ENCODE results near the gene ITGA11. TPM values are rescaled to one million over a fixed set of nuclear protein-coding genes. Genes with fewer than 3 reads are reported as not detected.

The ITGA11 gene
- total RNA-seq, 3 donors from 2014 or later (not counting 1 experiment from before 2014, with no cell fraction given), result not detected

DNA sequence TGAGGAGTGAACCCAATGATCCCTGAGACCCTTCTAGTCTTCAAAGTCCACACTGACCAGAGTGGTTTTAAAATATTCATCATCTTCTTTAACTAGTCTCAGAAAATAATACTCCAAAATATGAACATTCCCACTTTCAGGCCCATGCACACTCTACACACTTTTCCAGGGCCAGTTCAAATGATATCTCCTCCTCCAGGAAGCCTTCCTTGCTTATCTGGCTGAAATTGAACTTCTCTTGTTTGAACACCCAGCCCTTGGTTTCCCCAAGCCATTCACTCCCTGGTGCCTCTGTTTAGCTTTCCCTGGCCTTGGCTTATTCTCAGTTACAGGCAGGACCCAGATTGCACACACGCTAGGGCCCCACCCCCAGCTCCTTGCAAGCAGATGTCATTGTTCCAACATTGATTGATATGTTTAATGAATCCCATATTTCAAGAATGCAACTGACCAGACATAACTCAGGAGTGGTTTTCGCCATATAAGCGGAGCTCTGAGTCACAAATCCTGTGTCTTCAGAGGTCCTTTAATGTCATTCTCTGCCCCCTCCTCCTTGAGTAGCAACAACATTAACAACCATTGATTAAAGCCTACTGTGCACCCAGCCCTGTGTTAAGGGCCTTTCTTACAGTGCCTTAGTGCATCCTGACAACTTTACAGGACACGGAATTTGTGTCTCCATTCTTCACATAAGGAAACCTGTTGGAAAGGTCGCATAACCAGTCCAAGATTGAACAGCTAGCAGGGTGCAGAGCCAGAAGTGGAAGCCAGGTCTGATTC is 2.1 kb downstream of the ITGA11 start:
- H3K36me3 Mint-ChIP-seq, result no peaks in the 10 kb centered on the region
- no peak overlapping the region for H3K4me3 Mint-ChIP-seq
- H3K27ac Mint-ChIP-seq, result no peak overlapping the region
- TF ChIP-seq, protein P1, sequence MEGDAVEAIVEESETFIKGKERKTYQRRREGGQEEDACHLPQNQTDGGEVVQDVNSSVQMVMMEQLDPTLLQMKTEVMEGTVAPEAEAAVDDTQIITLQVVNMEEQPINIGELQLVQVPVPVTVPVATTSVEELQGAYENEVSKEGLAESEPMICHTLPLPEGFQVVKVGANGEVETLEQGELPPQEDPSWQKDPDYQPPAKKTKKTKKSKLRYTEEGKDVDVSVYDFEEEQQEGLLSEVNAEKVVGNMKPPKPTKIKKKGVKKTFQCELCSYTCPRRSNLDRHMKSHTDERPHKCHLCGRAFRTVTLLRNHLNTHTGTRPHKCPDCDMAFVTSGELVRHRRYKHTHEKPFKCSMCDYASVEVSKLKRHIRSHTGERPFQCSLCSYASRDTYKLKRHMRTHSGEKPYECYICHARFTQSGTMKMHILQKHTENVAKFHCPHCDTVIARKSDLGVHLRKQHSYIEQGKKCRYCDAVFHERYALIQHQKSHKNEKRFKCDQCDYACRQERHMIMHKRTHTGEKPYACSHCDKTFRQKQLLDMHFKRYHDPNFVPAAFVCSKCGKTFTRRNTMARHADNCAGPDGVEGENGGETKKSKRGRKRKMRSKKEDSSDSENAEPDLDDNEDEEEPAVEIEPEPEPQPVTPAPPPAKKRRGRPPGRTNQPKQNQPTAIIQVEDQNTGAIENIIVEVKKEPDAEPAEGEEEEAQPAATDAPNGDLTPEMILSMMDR (IDR thresholded peaks at IDR 0.05), result no peak
- Histone ChIP-seq H3K9me3 (ENCODE audit: control insufficient read depth, insufficient read depth, low read length) (no peaks in the 10 kb centered on the region), H3K27me3 (ENCODE audit: control insufficient read depth, insufficient read depth, low read length) (peaks cover 5% of the 10 kb centered on the region), H3K36me3 (ENCODE audit: control insufficient read depth, insufficient read depth, low read length) (no peaks in the 10 kb centered on the region), H3K4me3 (ENCODE audit: low read length) (no peak overlapping the region), H3K27ac (ENCODE audit: low read length) (no peak overlapping the region), H3K4me1 (ENCODE audit: control insufficient read depth, insufficient read depth, low read length) (peaks cover 5% of the 10 kb centered on the region)
- WGBS (ENCODE audit: insufficient coverage), result 94% methylated on average over 5 of the region's 5 CpGs
- ATAC-seq (no peak), DNase-seq (no peak)
- no peaks in the 10 kb centered on the region for H3K4me1 Mint-ChIP-seq
- H3K27me3 Mint-ChIP-seq (ENCODE audit: low read depth in 2 of 2), result peaks cover 29 to 50% of the 10 kb centered on the region in 2 donors
- intact Hi-C loops (cut with micrococcal nuclease), result no loop called here
- no peaks in the 10 kb centered on the region for H3K9me3 Mint-ChIP-seq

DNA sequence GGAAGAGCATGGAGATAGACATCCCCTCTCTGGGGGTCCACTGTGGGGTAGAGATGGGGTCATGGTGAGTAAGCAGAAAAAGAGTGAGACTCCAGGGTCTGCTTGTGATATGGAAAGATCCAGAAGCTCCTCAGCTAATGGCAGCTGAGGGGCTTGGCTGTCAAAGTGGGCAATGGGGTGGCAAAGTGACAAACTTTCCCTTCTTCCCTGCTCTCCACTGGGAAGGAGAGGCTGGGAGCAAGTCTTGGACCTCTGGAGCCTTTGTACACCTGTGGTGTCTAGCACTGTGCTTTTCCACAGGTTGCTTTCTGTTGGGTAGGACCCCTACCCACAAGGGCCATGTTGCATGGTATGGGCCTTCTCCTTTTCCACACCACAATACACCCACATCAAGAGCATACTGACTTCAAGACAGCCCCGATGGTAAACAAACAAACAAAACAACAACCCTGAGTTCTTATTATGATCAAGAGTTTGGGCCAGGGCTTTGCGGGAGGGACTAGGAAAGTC is 3.5 kb downstream of the ITGA11 start:
- ATAC-seq (no peak), DNase-seq (no peak)
- Histone ChIP-seq H3K4me3 (ENCODE audit: low read length) (no peak overlapping the region), H3K36me3 (ENCODE audit: control insufficient read depth, insufficient read depth, low read length) (no peaks in the 10 kb centered on the region), H3K9me3 (ENCODE audit: control insufficient read depth, insufficient read depth, low read length) (no peaks in the 10 kb centered on the region), H3K27ac (ENCODE audit: low read length) (no peak overlapping the region), H3K4me1 (ENCODE audit: control insufficient read depth, insufficient read depth, low read length) (peaks cover 5% of the 10 kb centered on the region), H3K27me3 (ENCODE audit: control insufficient read depth, insufficient read depth, low read length) (peaks cover 5% of the 10 kb centered on the region)
- Mint-ChIP-seq H3K4me3 (no peak overlapping the region), H3K27me3 (ENCODE audit: low read depth in 2 of 2) (peaks cover 29 to 46% of the 10 kb centered on the region in 2 donors), H3K9me3 (no peaks in the 10 kb centered on the region), H3K4me1 (no peaks in the 10 kb centered on the region), H3K36me3 (no peaks in the 10 kb centered on the region), H3K27ac (no peak overlapping the region)
- 89% methylated on average over 2 of the region's 2 CpGs for WGBS (ENCODE audit: insufficient coverage)
- TF ChIP-seq, protein P1 (IDR thresholded peaks at IDR 0.05), result no peak
- intact Hi-C loops (cut with micrococcal nuclease), result no loop called here

DNA sequence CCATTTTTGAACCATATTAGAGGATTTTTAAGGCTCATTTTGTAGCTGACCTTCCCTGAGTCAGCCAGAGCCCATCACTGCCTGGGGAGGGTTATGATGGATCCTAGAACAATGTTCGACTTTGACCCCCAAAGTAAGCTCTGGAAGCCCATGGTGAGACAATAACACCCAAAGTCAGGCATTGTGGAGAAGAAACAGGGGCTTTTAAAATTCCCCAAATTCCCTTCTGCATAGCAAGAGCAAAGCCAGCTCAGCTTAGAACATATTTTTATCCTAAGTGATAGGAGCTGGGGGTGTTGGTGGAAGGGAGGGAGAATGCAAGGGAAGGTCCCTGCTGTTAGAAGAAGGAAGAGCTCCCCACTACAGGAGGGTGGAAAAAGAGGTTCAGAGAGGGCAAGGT is 4.0 kb downstream of the ITGA11 start:
- H3K4me3 ChIP-seq (ENCODE audit: low read length), result no peak overlapping the region
- ATAC-seq (no peak), DNase-seq (no peak)
- no peaks in the 10 kb centered on the region for H3K36me3 ChIP-seq (ENCODE audit: control insufficient read depth, insufficient read depth, low read length)
- Mint-ChIP-seq H3K36me3 (no peaks in the 10 kb centered on the region), H3K9me3 (no peaks in the 10 kb centered on the region), H3K4me3 (no peak overlapping the region), H3K27me3 (ENCODE audit: low read depth in 2 of 2) (peaks cover 27 to 42% of the 10 kb centered on the region in 2 donors), H3K4me1 (no peaks in the 10 kb centered on the region), H3K27ac (no peak overlapping the region)
- intact Hi-C loops (cut with micrococcal nuclease), result no loop called here
- peaks cover 5% of the 10 kb centered on the region for H3K4me1 ChIP-seq (ENCODE audit: control insufficient read depth, insufficient read depth, low read length)
- H3K27ac ChIP-seq (ENCODE audit: low read length), result no peak overlapping the region
- no peaks in the 10 kb centered on the region for H3K9me3 ChIP-seq (ENCODE audit: control insufficient read depth, insufficient read depth, low read length)
- H3K27me3 ChIP-seq (ENCODE audit: control insufficient read depth, insufficient read depth, low read length), result peaks cover 5% of the 10 kb centered on the region
- TF ChIP-seq, protein P1 (IDR thresholded peaks at IDR 0.05), result no peak
- WGBS (ENCODE audit: insufficient coverage), result 79% methylated on average over 1 of the region's 1 CpG

Measured in natural killer cell (primary cell).